A549 (cell line): ENCODE data around the gene FBP1.

Experiments
- CEBPB ChIP-seq, 2 experiments: fragments of >200 bp in 1 of 2; sonication (Bioruptor Twin) in 1 of 2; formaldehyde crosslinking in 1 of 2; IDR thresholded peaks; 2 replicates each; pipeline ENCODE4 v1.6.1; 2012 to 2016
- CTCF ChIP-seq: fragments of >200 bp; sonication (Bioruptor Twin); formaldehyde crosslinking; IDR thresholded peaks from 3 replicates; pipeline ENCODE4 v1.5.1; 2016

GRCh38 chr9:94675008-94675881, 35.9 kb upstream of the FBP1 start:
- TF ChIP-seq CTCF = no peak
- no peak for TF ChIP-seq CEBPB (IDR thresholded peaks at IDR 0.05)
